ENCODE measurements around the gene HS3ST2.

HS3ST2 gene

GRCh38 chr16:22915003-22915402 is 101.0 kb downstream of the HS3ST2 start:
- TF ChIP-seq, protein P1, sequence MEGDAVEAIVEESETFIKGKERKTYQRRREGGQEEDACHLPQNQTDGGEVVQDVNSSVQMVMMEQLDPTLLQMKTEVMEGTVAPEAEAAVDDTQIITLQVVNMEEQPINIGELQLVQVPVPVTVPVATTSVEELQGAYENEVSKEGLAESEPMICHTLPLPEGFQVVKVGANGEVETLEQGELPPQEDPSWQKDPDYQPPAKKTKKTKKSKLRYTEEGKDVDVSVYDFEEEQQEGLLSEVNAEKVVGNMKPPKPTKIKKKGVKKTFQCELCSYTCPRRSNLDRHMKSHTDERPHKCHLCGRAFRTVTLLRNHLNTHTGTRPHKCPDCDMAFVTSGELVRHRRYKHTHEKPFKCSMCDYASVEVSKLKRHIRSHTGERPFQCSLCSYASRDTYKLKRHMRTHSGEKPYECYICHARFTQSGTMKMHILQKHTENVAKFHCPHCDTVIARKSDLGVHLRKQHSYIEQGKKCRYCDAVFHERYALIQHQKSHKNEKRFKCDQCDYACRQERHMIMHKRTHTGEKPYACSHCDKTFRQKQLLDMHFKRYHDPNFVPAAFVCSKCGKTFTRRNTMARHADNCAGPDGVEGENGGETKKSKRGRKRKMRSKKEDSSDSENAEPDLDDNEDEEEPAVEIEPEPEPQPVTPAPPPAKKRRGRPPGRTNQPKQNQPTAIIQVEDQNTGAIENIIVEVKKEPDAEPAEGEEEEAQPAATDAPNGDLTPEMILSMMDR (conservative IDR thresholded peaks at IDR 0.05) = no peak
- no peak overlapping the region for H3K27ac ChIP-seq

- TF ChIP-seq, protein P1 (conservative IDR thresholded peaks at IDR 0.05) = no peak
- H3K27ac ChIP-seq = no peak overlapping the region
These were observed 109.5 kb downstream of the HS3ST2 start for GRCh38 chr16:22923491-22923890.

DNA sequence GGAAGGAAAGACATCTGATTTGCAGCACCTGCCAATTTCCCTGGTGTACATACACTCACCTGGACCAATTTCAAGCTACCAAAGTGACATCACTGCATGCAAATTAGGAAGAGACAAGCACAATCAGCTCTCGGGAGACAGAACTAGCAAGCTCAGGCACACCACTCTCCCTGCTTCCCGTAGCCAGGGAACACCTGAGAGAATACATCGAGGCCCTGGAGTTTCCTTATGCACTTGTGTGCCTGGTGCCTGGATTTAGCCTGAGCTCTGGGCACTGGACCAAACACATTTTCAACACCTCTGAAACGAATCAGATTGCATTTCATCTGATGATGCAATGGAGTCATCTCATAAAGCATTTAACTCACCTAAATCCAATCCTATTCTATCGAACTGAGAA is 110.5 kb downstream of the HS3ST2 start:
- TF ChIP-seq, protein P1 (conservative IDR thresholded peaks at IDR 0.05) = no peak
- peak overlapping the region; percentile 28; the same call in 1 of the 2 replicates for H3K27ac ChIP-seq

DNA sequence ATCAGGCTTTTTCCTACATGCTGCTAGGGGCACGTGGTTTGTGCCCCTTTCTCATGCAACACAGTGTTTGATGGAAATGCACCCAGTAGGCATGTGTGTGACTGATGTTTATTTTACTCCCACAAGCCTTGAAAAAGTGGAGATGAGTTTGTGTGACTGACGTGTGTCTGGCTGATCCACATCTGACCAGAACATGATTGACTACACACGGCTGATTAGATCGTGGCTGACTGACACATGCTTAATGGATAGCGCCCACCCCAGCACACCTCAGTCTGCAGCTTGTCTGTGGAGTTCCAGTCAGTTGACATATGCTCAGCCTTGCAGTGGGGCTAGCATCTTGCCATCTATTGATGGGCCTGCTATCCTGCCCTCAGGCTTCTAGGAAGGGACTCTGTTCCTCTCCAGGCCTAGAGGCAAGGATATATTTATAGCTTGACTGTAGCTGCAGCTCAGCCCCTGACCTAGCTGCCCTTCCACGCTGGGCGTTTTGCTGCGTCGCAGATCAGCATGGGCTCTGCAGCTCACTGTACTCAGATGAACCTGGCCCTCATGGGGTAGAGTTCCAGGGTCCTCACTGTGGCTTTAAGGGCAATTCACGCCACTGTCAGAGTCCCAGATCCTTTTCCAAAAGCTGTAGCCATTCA is 112.3 kb downstream of the HS3ST2 start:
- TF ChIP-seq, protein P1 (conservative IDR thresholded peaks at IDR 0.05) = no peak
- no peak overlapping the region for H3K27ac ChIP-seq

DNA sequence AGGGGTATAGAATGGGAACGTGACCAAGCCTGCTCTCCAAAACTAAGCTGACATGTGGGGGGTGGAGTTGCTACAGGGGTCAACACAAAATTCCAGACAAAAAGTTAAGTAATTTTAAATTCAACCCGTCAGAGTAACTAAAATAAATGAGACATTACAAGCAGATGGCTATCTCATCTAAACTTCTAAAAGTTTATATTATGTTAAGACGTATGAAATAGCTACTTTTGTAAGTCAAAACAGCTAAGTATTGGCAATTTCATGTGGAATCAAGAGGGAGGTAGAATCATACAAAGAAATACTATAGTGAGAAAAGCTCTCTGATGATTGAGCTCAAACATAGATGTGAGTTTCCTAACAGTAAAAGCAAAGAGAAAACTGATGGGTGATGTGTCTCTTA is 113.3 kb downstream of the HS3ST2 start:
- TF ChIP-seq, protein P1 (conservative IDR thresholded peaks at IDR 0.05) = no peak
- H3K27ac ChIP-seq = no peak overlapping the region

- TF ChIP-seq, protein P1 (conservative IDR thresholded peaks at IDR 0.05) = no peak
- no peak overlapping the region for H3K27ac ChIP-seq
These were observed 115.0 kb downstream of the HS3ST2 start for GRCh38 chr16:22928882-22929435.

DNA sequence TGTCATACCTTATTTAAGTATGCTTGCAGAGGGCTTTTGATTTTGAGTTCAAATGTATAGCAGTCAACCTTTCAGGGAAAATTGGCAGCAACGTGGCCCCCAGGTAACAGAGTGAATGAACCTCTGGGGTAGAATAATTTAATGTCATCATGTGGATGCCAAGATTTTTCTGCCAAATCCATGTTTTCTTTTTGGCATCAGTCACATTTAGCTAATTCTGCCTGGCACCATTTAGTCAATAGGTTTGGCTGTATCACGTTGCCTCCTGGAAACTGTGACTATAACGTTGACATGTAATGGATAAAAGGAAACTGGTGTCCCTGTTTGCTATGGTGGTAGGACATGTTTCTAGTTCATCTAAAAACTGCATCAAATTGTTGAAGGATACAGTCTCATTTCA is 115.5 kb downstream of the HS3ST2 start:
- TF ChIP-seq, protein P1 (conservative IDR thresholded peaks at IDR 0.05) = no peak
- H3K27ac ChIP-seq = no peak overlapping the region

Measured in VCaP (cell line).